ENCODE measurements around the gene KRT71. TPM values are rescaled to one million over a fixed set of nuclear protein-coding genes. Genes with fewer than 3 reads are reported as not detected.
"Not testable (repeated sequence)": the region's sequence is repeated elsewhere in the genome, so short reads cannot be mapped to it uniquely, and the experiment has no call there.

KRT71 gene
- total RNA-seq (2012; rRNA removed), result not detected in 2 replicates

DNA sequence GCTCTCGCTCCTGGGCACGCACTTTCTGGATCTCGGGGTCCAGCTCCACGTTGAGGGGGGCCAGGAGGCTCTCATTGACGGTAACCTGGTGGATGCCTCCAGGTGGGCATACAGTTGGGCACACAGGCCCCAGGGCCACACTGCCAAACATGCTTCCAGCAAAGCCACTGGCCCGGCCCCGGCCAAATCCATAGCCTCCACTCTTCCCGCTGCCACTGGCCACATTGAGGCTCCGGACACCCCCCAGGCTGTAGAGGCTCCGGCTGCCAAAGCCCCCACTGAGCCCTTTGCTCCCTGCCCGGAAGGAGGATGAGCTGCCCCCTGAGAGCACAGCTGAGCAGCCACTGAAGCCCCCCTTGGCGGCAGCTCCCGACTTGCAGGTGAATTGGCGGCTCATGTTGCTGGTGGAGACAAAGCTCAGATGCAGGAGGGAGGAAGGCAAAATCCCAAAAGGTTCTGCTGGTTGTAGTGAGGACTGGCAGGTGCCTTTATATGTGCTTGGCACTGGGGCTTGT is at the start of gene KRT71:
Gene KRT71 (minus strand): TSS at position 465 of the 515 bp plus-strand sequence. CDS start 68 bp downstream, at position 397.
- H3K4me2 ChIP-seq (ENCODE audit: low read length), result no peak within 1 kb of the TSS
- H3K27me3 ChIP-seq (ENCODE audit: control insufficient read depth, insufficient read depth, low read length), result peaks cover 71% of the 10 kb centered on the region
- no peaks in the 10 kb centered on the region for H3K36me3 ChIP-seq (ENCODE audit: insufficient read depth, low read length)
- H3K4me1 ChIP-seq (ENCODE audit: control insufficient read depth, insufficient read depth, low read length), result no peaks in the 10 kb centered on the region
- no peak within 1 kb of the TSS for H3K4me3 ChIP-seq (ENCODE audit: low read length)
- H3K9me3 ChIP-seq (replicated peaks; ENCODE audit: low read length), result no peaks in the 10 kb centered on the region
- H3K9ac ChIP-seq (ENCODE audit: low read depth, low read length), result no peak within 1 kb of the TSS

DNA sequence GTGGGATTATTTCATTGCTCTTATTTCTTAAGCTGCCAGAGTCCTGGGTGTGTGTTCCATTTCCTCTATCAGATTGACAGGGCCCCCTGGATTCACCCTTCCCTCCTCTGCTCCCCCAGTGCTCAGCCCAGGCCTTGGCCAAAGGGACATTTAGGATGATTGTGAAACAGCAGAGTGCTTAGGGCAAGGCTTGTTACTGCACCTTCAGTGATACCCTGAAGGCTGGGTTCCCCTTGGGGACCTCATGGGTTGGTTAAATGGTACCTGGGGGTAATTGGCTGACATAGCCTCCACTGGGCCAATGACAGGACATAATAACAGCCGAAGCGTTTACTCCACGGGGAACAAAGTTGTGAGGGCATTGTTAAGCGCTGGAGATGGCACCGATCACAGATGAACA is 49.6 kb upstream of the KRT71 start:
- Histone ChIP-seq H3K9ac (ENCODE audit: low read depth, low read length) (no peak overlapping the region), H3K27me3 (ENCODE audit: control insufficient read depth, insufficient read depth, low read length) (peaks cover 82% of the 10 kb centered on the region), H3K4me2 (ENCODE audit: low read length) (no peak overlapping the region), H3K36me3 (ENCODE audit: insufficient read depth, low read length) (no peaks in the 10 kb centered on the region), H3K4me1 (ENCODE audit: control insufficient read depth, insufficient read depth, low read length) (no peaks in the 10 kb centered on the region), H3K9me3 (replicated peaks; ENCODE audit: low read length) (no peaks in the 10 kb centered on the region), H3K4me3 (ENCODE audit: low read length) (no peak overlapping the region)

DNA sequence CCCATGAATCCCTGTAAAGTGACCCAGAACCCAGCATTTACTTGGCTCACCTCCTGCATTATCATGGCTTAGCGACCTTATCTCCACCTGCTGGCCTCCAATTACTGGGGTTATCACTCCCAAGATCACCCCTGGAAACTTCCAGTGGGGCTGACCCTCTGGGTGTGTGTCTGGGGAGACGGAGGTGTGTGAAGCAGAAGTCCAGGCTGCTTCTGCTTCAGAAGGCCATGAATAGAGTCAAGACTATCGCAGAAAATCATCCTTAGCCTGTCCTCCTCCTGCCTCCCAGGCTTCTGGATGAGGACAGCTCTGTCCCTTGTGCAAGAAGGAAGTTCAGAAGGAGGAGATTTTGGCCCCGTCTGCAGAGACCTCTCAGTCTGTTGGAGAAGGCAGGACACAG is 48.7 kb upstream of the KRT71 start:
- Histone ChIP-seq H3K36me3 (ENCODE audit: insufficient read depth, low read length) (no peaks in the 10 kb centered on the region), H3K4me1 (ENCODE audit: control insufficient read depth, insufficient read depth, low read length) (no peaks in the 10 kb centered on the region), H3K27me3 (ENCODE audit: control insufficient read depth, insufficient read depth, low read length) (peaks cover 82% of the 10 kb centered on the region), H3K9me3 (replicated peaks; ENCODE audit: low read length) (no peaks in the 10 kb centered on the region), H3K4me2 (ENCODE audit: low read length) (no peak overlapping the region), H3K4me3 (ENCODE audit: low read length) (no peak overlapping the region), H3K9ac (ENCODE audit: low read depth, low read length) (no peak overlapping the region)

DNA sequence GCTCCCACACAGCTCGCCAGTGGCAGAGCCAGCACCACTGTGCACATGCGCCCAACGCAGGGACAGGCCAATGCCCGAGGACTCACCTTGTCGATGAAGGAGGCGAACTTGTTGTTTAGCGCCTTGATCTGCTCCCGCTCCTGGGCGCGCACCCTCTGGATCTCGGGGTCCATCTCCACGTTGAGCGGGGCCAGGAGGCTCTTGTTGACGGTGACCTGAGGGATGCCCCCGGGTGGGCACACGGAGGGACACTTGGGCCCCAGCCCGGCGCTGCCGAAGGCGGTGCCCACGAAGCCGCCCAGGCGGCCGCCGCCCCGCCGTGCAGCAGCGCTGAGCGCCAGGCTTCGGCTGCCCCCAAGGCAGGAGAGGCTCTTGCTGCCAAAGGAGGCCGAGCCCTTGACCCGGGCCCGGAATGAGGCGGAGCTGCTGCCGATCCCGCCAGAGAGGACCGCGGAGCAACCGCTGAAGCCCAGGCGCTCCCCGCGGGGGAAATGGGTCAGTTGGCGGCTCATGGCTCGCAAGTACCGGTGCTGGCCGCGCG is 48.1 kb upstream of the KRT71 start, which contains the start of gene KRT72:
Gene KRT72 (minus strand): TSS at position 523 of the 541 bp plus-strand sequence. CDS start 11 bp downstream, at position 512.
- no peak within 1 kb of the TSS for H3K4me2 ChIP-seq (ENCODE audit: low read length)
- H3K9me3 ChIP-seq (replicated peaks; ENCODE audit: low read length), result no peaks in the 10 kb centered on the region
- H3K4me1 ChIP-seq (ENCODE audit: control insufficient read depth, insufficient read depth, low read length), result no peaks in the 10 kb centered on the region
- H3K36me3 ChIP-seq (ENCODE audit: insufficient read depth, low read length), result no peaks in the 10 kb centered on the region
- H3K27me3 ChIP-seq (ENCODE audit: control insufficient read depth, insufficient read depth, low read length), result peaks cover 79% of the 10 kb centered on the region
- H3K4me3 ChIP-seq (ENCODE audit: low read length), result no peak within 1 kb of the TSS
- H3K9ac ChIP-seq (ENCODE audit: low read depth, low read length), result no peak within 1 kb of the TSS

DNA sequence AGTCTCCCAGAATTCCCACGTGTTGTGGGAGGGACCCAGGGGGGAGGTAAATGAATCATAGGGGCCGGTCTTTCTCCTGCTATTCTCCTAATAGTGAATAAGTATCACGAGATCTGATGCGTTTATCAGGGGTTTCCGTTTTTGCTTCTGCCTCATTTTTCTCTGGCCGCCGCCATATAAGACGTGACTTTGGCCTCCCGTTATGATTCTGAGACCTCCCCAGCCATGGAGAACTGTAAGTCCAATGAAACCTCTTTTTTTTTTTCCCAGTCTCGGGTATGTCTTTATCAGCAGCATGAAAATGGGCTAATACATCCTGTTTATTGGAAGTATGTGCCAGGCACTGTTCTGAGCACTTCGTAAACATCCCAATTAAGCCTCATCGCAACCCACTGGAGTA is 47.5 kb upstream of the KRT71 start:
- Histone ChIP-seq H3K36me3 (ENCODE audit: insufficient read depth, low read length) (no peaks in the 10 kb centered on the region), H3K9ac (ENCODE audit: low read depth, low read length) (no peak overlapping the region), H3K4me3 (ENCODE audit: low read length) (no peak overlapping the region), H3K9me3 (replicated peaks; ENCODE audit: low read length) (no peaks in the 10 kb centered on the region), H3K27me3 (ENCODE audit: control insufficient read depth, insufficient read depth, low read length) (peaks cover 79% of the 10 kb centered on the region), H3K4me1 (ENCODE audit: control insufficient read depth, insufficient read depth, low read length) (no peaks in the 10 kb centered on the region), H3K4me2 (ENCODE audit: low read length) (no peak overlapping the region)

DNA sequence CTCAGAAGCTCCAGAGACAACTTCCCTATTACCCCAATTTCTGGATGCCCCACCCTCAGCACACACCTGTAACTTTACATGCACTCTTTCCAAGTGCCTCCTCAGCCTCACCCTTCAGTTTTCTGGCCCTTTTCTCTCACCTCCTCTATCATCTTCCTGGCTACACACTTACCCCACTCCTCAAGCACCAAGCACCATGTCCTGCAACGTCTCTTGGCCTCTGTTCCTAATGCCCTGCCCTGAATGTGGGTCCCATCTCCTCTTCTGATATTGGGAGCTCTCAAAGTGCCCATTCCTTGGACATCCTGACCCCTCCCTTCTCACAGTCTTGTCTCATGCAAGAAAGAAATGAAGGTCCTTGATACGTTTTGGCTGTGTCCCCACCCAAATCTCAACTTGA is 47.1 kb upstream of the KRT71 start:
- Histone ChIP-seq H3K4me2 (ENCODE audit: low read length) (no peak overlapping the region), H3K9me3 (replicated peaks; ENCODE audit: low read length) (no peaks in the 10 kb centered on the region), H3K4me1 (ENCODE audit: control insufficient read depth, insufficient read depth, low read length) (no peaks in the 10 kb centered on the region), H3K4me3 (ENCODE audit: low read length) (no peak overlapping the region), H3K27me3 (ENCODE audit: control insufficient read depth, insufficient read depth, low read length) (peaks cover 80% of the 10 kb centered on the region), H3K36me3 (ENCODE audit: insufficient read depth, low read length) (no peaks in the 10 kb centered on the region), H3K9ac (ENCODE audit: low read depth, low read length) (no peak overlapping the region)

DNA sequence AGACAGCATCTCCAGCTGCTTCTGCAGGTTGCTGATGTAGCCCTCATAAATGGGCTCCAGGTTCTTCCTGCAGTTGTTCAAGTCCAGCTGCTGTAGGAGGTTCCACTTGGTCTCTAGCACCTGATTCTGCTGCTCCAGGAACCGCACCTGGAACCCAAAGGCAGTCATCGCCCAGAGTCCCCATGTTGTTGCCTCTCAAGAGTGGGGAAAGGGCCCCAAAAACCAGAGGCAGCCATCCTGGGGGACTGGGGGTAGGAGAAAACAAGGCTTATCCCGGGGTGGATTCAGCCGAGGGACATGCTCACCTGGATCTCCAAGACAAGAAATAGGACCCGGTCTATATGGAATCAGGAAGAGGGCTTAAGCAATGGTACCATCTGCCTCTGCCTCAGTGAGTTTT is 46.0 kb upstream of the KRT71 start:
- H3K27me3 ChIP-seq (ENCODE audit: control insufficient read depth, insufficient read depth, low read length), result peaks cover 75% of the 10 kb centered on the region
- no peaks in the 10 kb centered on the region for H3K9me3 ChIP-seq (replicated peaks; ENCODE audit: low read length)
- no peak overlapping the region for H3K9ac ChIP-seq (ENCODE audit: low read depth, low read length)
- H3K4me2 ChIP-seq (ENCODE audit: low read length), result no peak overlapping the region
- H3K36me3 ChIP-seq (ENCODE audit: insufficient read depth, low read length), result no peaks in the 10 kb centered on the region
- H3K4me1 ChIP-seq (ENCODE audit: control insufficient read depth, insufficient read depth, low read length), result no peaks in the 10 kb centered on the region
- no peak overlapping the region for H3K4me3 ChIP-seq (ENCODE audit: low read length)

DNA sequence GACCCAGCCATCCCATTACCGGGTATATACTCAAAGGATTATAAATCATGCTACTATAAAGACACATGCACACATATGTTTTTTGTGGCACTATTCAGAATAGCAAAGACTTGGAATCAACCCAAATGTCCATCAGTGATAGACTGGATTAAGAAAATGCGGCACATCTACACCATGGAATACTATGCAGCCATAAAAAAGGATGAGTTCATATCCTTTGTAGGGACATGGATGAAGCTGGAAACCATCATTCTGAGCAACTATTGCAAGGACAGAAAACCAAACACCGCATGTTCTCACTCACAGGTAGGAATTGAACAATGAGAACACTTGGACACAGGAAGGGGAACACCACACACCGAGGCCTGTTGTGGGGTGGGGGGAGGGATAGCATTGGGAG is 41.3 kb upstream of the KRT71 start:
- H3K36me3 ChIP-seq (ENCODE audit: insufficient read depth, low read length); H3K4me1 ChIP-seq (ENCODE audit: control insufficient read depth, insufficient read depth, low read length); H3K4me2 ChIP-seq (ENCODE audit: low read length); H3K9ac ChIP-seq (ENCODE audit: low read depth, low read length); H3K4me3 ChIP-seq (ENCODE audit: low read length); H3K9me3 ChIP-seq (replicated peaks; ENCODE audit: low read length): not testable (repeated sequence)
- H3K27me3 ChIP-seq (ENCODE audit: control insufficient read depth, insufficient read depth, low read length), result peaks cover 48% of the 10 kb centered on the region

DNA sequence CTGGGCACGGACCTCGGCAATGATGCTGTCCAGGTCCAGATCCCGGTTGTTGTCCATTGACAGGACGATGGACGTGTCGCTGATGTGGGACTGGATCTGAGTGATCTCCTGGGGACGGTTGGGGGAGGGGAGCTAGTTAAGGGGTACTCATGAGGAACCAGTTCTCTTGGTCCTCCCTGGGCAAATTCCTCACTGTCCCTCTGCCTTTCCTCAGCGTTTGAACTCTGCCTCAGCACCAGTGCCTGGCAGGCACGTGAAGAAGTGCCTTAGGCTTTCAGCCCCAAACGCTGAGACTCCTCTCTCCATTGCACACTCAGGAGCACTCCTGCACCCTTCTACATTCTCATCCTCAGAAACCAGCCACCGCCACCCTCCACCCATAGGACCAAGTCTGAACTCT is 38.6 kb upstream of the KRT71 start:
- no peaks in the 10 kb centered on the region for H3K9me3 ChIP-seq (replicated peaks; ENCODE audit: low read length)
- H3K4me3 ChIP-seq (ENCODE audit: low read length), result no peak overlapping the region
- H3K9ac ChIP-seq (ENCODE audit: low read depth, low read length), result no peak overlapping the region
- H3K36me3 ChIP-seq (ENCODE audit: insufficient read depth, low read length), result no peaks in the 10 kb centered on the region
- no peak overlapping the region for H3K4me2 ChIP-seq (ENCODE audit: low read length)
- H3K4me1 ChIP-seq (ENCODE audit: control insufficient read depth, insufficient read depth, low read length), result no peaks in the 10 kb centered on the region
- H3K27me3 ChIP-seq (ENCODE audit: control insufficient read depth, insufficient read depth, low read length), result peaks cover 33% of the 10 kb centered on the region

DNA sequence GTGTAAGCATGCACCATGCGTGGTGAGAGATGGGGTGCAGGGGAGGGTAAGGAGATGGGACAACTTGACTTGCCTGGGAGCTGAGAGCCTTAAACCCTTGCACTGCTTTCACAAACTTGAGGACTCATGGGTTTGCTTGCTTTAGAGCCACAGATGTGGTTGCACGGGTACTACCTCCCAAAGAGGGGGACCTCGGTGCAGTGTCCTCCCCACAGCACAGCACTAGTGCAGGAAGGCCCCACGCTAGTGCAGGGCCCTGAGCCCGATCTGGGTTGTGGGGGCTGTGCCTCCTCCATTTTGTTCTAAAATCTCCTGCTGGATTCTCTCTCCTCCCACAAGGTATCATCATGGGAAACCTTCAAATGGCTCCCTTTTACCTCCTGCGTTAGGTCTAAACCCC is 37.1 kb upstream of the KRT71 start:
- Histone ChIP-seq H3K36me3 (ENCODE audit: insufficient read depth, low read length) (no peaks in the 10 kb centered on the region), H3K4me1 (ENCODE audit: control insufficient read depth, insufficient read depth, low read length) (no peaks in the 10 kb centered on the region), H3K9ac (ENCODE audit: low read depth, low read length) (no peak overlapping the region), H3K9me3 (replicated peaks; ENCODE audit: low read length) (no peaks in the 10 kb centered on the region), H3K4me3 (ENCODE audit: low read length) (no peak overlapping the region), H3K27me3 (ENCODE audit: control insufficient read depth, insufficient read depth, low read length) (peaks cover 32% of the 10 kb centered on the region), H3K4me2 (ENCODE audit: low read length) (no peak overlapping the region)

DNA sequence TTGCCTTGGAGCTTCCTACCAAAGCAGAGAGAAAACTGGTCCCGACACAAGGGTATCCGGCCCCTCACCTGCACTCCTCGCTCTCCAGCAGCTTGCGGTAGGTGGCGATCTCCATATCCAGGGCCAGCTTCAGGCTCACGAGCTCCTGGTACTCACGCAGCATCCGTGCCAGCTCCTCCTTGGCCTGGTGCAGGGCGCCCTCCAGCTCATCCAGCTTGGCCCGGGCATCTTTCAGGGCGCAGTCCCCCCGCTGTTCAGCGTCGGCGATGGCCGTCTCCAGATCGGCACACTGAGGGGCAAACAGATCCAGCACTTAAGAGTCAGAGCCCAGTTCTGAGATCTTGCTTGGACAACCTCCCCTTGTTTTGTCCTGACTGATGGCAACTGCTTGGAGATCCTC is 34.6 kb upstream of the KRT71 start:
- Histone ChIP-seq H3K4me1 (ENCODE audit: control insufficient read depth, insufficient read depth, low read length) (no peaks in the 10 kb centered on the region), H3K4me3 (ENCODE audit: low read length) (no peak overlapping the region), H3K27me3 (ENCODE audit: control insufficient read depth, insufficient read depth, low read length) (peaks cover 25% of the 10 kb centered on the region), H3K9me3 (replicated peaks; ENCODE audit: low read length) (no peaks in the 10 kb centered on the region), H3K4me2 (ENCODE audit: low read length) (no peak overlapping the region), H3K36me3 (ENCODE audit: insufficient read depth, low read length) (no peaks in the 10 kb centered on the region), H3K9ac (ENCODE audit: low read depth, low read length) (no peak overlapping the region)

DNA sequence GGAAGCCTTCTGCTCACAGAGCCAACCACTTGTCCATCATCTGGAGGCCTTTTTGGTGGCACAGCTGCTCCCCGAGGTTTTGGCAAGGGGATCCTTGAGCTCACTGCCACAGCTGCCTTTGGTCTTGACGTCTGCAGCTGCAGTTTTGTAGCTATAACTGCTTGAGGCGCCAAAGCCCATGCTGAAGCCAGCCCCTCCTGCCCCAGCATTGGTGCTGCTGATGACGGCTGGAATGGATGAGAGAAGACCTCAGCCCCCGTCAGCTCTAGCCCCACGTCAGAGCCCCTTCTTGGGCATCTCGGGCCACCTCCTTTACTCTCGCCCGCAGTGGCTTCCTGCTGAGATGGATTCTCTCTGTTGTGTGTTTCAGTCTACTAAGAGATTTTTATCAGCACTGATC is 33.0 kb upstream of the KRT71 start:
- Histone ChIP-seq H3K4me2 (ENCODE audit: low read length) (no peak overlapping the region), H3K27me3 (ENCODE audit: control insufficient read depth, insufficient read depth, low read length) (peaks cover 32% of the 10 kb centered on the region), H3K36me3 (ENCODE audit: insufficient read depth, low read length) (no peaks in the 10 kb centered on the region), H3K9ac (ENCODE audit: low read depth, low read length) (no peak overlapping the region), H3K4me3 (ENCODE audit: low read length) (no peak overlapping the region), H3K4me1 (ENCODE audit: control insufficient read depth, insufficient read depth, low read length) (no peaks in the 10 kb centered on the region), H3K9me3 (replicated peaks; ENCODE audit: low read length) (no peaks in the 10 kb centered on the region)

All from skeletal muscle satellite cell (primary cell).